ACHN (cell line): ENCODE results near the gene KRCC1.
"Not testable (repeated sequence)": the region's sequence is repeated elsewhere in the genome, so short reads cannot be mapped to it uniquely, and the experiment has no call there.

Source experiments
- DNase-seq: peaks from one replicate; pipeline ENCODE4 v3.0.0-alpha.2; 2015
- in situ Hi-C: cut with HindIII; loops from 2 replicates; pipeline ENCODE4 v1.10.0; 2017; ENCODE audit warnings: low sequenced_read_pairs, low pct_ligation_motif_present, low pct_unique_long_range_greater_than_20kb

Gene KRCC1

DNA sequence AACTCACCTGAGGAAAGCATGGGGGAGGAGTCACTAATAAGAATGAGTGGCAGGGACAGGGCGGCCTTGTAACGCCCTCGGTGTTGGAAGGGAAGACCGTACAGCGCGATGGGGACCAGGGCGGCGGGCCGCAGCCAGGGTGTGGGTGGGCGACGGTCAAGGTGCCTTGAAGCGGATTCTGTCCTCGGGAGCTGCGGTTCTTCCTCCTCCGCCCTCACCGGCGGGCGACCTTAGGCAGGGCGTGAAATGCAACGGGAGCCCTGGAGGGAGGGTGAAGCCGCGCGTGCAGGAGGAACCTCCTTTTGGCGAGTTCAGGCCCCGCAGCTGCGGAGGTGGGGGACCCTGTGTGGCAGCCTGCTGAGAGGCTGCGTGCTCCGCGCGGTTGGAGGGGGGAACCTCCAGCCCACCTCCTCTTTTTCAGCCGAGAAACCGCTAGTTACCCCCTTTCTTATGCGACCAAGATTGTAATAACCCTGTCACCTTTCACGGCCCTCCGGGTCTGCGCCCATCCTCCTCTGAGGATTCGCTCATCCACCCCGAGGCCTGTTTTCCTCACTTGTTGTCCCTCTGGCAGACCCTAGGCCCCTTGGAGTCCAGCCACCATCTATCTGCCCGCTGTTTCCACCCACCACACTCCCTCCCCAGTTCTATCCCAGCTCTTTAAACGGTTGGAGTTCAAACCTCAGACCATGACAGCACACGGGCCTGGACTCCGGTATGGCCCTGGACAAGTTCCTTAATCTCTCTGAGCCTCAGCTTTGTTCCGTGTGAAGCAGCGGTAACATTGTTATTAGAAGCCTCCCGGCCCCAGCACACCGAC is 38.4 kb downstream of the KRCC1 start:
- in situ Hi-C loops: no loop called here
- peak; percentile 72 for DNase-seq

DNA sequence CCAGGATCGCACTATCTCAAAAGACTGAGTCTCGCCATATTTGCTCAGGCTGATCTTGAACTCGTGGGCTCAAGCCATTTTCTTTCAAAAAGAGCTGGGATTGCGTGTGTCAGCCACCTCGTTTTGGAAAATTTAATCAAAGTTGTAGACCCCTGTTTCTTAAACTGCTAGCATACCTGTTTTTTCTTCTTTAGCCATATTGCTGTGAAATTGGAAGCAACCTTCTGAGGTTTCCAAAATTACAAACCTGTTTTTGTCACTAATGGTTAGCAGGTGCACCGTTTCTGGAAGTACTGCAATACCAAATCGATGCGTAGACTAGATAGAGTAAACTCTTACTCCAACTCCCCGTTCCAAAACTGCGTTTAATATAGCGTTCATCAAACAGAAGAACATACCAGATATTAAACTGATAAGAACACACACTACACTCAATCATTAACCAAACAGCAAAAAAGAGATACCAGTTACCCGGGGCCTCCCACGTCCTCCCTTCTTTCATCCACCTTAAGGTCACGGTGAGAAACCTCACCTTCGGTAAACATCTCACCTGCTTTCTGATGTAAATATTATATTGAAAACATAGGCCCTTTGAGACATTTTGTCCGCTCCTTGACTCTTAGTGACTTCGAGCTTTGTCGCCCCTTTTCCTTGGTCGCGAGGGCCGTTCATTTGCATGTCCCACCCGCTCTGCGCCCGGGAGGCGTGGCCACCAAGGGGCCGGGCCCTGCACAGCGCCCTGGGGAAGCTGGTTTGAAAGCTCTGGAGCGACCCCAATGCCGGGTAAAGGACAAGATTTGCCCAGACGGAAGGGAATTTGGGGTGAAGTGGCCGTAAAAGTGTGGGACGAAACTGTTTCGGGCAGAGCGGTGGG is 39.3 kb downstream of the KRCC1 start, which contains the start of gene RNU2-63P:
Gene RNU2-63P (minus strand): TSS at position 462 of the 874 bp plus-strand sequence.
- peak; percentile 97 for DNase-seq
- in situ Hi-C loops: no loop called here

DNA sequence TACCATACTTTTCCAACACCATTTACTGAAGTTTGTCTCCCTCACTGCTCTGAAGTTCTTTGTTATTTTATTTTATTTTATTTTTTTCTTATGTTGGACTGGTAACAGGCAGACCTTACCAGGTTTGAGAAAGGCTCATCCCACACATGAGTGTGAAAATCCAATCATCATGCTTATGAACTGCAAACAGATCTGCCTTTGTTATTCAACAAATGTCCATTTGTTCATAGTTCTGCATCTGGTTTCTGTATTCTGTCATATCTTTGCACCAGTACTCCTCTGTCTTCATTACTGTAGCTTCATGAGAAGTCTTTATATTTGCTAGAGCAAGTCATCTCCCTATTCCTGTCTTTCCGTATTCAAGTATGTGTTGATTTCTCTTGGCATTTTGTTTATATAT is 44.6 kb downstream of the KRCC1 start:
- in situ Hi-C loops: no loop called here
- DNase-seq: no peak

DNA sequence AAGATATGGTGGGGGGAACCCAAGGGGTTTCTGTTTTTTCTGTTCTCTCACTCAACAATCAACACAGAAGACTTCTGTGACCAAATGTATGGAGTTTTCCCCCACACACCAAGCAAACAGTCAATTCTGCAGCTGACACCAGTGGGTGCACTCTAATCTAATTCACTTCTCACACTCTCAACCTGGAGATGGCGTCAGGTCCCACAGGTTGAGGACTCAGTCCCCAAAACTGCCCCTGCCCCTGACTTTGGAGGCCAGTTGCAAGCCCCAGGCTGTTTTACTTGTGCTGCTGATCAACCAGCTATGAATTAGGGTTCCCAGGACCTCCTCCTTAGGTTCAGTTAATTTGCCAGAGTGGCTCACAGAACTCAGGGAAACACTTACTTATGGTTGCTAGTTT is 45.4 kb downstream of the KRCC1 start:
- in situ Hi-C loops: no loop called here
- no peak for DNase-seq

DNA sequence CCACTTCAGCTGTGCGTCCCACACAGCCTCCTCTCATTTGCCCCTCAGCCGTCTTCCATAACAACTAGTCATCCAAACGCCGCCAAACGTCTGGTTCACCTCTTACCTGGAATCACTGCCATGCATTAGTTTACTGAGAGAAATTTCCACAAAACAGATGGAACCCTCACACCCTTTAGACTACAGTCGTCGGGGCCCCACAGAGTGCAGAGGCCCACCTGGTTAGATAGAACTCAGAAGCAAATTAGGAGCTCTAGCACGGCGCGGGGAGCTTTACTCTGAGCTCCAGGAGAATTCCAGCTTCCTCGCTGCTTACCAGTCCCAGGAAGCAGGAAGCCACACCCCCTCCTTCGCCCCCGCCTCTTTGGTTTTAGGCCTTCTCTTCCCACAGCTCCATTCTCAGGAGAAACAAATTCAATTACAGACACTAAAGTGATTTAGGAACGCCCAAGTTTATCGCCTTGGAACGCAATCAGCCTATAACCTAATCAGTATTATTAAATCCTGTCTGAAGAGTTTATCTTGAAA is 48.6 kb downstream of the KRCC1 start:
- no peak for DNase-seq
- in situ Hi-C loops: no loop called here

DNA sequence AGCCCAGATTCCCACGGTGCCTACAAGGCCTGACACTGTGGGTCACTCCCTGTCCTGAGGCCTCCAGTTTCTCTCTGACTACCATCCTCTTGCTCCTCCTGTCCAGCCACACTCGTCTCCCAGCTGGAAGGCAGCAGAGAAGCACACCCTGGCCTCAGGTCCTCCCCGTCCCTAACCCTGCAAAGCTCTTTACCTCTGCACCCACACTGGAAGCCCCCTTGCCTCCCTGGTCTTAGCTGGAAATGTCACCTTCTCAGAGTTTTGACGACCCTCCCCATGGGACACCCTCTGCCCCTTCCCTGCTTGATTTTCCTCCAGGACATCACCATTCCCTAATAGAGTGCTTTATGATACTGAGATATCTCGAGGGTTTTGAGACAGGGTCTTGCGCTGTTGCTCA is 49.8 kb downstream of the KRCC1 start:
- no peak for DNase-seq
- in situ Hi-C loops: no loop called here

DNA sequence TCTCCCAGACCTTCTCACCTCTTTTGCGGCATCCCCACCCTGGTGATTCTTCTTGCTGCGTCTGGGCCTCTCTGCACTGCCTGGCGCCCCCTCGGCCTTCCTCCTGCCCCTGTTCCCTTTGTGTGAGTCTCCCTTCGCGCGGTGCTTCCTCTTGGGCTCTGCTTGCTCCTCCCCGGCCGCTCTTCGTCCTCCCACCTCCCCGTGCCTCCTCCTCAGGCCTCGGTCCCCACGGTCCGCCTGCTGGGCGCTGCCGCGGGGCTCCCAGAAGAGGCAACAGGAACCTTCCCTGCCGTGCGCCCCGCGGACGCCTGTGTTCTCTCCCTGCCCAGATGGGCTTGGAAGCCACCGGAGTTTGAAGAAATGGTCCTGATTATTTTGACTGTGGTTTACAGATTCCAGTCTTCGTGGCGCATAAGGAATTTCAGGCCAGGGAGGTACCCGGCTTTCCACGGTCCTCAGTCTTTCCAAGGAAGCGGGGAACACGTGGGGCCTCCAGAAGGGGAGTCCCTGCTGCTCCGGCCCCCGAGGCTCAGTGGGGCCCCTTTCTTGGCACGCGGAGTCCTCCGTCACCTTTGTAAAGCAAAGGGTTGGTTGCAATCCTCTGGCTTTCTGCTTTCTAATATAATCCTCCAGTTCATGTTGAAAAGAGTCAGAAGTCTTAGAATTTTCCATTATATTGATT is 52.4 kb downstream of the KRCC1 start:
- in situ Hi-C loops: no loop called here
- no peak for DNase-seq

DNA sequence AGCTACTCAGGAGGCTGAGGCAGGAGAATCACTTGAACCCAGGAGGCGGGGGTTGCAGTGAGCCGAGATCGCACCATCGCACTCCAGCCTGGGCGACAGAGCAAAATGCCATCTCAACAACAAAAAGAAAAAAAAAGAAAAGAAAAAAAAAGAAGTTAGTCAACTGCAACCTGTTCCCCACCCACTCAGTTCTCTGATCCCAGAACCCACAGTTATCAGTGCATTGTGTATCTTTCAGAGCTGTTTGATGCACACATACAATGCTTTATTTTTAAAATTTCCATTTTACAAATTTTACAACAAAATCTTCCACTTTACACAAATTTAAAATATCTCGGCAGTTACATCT is 53.2 kb downstream of the KRCC1 start:
- DNase-seq: no peak
- in situ Hi-C loops: no loop called here

DNA sequence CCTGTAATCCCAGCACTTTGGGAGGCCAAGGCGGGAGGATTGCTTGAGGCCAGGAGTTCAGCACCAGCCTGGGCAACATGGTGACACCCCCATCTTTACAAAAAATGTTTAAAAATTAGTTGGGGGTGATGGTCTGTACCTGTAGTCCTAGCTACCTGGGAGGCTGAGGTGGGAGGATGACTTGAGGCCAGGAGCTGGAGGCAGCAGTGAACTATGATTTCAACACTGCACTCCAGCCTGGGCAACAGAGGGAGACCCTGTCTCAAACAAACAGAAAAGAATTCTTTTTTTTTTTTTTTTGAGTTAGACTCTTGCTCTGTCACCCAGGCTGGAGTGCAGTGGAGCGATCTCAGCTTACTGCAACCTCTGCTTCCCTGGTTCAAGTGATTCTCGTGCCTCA is 55.1 kb downstream of the KRCC1 start:
- DNase-seq, in situ Hi-C loops: not testable (repeated sequence)

DNA sequence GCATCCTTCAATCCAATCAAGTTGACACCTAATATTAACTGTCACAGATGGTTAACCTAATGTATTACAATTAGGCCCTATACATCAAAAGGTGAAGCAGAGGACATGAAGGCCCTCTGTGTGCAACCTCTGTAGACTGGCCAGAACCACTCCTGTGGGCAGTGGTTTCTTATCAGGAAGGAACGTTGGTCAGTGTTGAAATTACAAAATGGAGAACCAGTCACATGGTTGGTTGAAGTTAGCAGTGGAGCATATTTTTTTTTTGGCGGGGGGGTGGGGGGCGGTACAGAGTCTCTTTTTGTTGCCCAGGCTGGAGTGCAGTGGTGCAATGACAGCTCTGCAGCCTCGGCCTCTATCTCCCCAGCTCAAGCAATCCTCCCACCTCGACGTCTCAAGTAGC is 59.0 kb downstream of the KRCC1 start:
- no peak for DNase-seq
- in situ Hi-C loops: no loop called here

DNA sequence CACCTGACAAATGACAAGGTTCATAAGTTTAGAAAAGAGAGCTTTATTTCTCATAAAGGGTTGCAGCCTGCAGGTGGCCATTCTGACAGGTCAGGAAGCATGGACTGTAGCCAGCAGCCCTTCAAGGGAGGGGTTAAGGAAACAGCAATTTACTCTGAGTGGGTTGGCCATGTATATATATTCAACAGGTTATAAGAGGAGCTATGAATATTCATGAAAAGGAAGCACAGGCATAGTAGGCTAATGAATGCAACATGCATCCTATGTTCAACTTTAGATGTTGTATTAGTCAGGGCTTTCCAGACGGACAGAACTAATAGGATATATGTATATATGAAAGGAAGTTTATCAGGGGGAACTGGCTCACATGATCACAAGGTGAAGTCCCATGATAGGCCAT is 59.8 kb downstream of the KRCC1 start:
- in situ Hi-C loops: no loop called here
- no peak for DNase-seq

DNA sequence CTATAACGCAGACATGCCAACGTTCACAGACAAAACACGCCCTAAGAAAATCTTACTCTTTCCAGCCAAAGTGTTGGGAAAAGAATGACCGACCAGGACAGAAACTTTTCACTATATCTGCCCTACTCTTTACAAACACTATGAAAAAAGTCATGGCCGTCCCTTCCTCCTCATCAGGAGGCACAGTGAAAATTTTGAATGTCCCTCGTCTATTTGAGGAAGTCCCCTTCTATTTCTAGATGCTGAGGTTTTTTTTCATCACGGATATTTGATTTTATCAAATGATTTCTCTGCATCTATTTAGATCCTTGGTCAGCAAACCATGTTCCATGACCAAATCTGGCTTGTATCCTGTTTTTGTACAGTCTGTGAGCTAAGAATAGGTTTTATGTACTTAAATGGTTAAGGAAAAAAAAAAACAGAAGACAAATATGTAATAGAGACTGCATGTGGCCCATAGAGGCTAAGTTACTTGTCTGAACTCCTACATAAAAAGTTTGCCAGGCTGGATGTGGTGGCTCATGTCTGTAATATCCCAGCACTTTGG is 61.2 kb downstream of the KRCC1 start:
- DNase-seq, in situ Hi-C loops: not testable (repeated sequence)

DNA sequence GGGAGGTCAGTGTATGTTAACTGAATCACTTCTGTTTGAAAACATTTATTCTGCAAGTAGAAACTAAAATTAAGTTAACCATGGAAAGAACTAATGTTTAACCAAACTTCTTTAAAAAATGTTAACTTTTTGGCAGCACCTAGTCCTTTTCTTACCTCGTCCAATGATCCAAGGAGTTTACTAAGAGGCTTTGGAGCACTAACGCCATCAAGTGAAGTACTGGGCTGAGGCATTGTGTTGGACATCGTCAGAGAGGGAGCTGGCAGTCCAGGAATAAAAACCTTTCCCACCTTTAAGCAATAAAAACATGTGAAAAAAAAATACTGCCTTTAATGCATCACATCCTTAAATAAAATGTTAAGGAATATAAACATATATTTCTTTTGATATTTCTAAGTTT is 63.0 kb downstream of the KRCC1 start:
- in situ Hi-C loops, DNase-seq: not testable (repeated sequence)

DNA sequence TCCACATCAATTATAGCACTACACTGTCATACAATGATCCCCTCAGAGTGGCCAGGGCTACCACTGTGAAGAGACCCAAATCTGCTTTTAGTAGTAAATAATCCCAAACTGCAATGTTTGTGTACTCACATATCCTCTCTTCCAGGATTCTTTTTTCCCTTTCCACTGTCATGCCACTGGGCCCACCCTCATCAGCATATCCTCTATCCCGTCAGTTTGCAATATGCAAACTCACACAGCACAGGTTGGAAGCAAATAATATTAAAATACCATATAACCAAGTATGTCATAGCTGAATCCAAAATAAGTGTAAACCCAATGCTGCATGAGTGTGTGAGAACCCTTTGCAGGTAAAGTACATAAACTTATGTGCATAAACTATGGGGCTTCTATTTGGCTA is 68.1 kb downstream of the KRCC1 start:
- in situ Hi-C loops: not testable (repeated sequence)

DNA sequence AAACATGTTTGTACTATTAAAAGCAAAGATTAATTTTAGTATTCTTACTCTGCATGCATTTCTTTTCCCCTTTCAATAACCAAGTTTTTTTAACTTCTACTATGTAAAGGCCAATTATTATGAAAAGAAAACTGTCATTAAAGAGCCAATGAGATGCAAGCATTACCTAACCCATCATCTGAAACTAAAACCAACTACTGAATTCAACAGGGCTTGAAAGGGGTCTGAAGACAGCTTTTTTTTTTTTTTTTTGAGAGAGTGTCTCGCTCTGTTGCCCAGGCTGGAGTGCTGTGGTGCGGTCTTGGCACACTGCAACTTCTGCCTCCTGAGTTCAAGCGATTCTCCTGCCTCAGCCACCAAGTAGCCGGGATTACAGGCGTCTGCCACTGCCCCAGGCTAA is 69.7 kb downstream of the KRCC1 start:
- DNase-seq, in situ Hi-C loops: not testable (repeated sequence)

More for the DNA sequence above, 68.1 kb downstream of the KRCC1 start:
- DNase-seq: not testable (repeated sequence)

DNA sequence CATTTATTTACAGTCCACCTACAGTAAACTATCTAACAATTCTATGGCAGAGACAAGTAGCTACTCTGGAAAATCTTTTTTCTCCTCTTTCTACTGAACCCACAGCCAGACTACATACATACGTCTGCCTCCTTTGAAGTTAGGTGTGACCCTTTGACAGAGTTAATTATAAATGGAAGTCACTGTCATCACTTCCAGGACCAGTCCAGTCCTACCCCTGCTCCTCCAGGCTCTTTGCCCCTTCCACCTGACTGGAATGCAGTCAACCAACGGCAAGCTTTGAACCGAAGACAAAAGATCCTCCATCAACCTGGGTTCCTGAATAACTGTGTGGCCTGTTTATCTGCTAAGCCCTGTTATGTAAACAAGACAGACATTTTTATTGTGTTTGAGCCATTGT is 74.4 kb downstream of the KRCC1 start:
- DNase-seq, in situ Hi-C loops: not testable (repeated sequence)
